Measurements from ENCODE around the gene ADAR. TPM values are rescaled to one million over a fixed set of nuclear protein-coding genes. Genes with fewer than 3 reads are reported as not detected.
A peak's percentile ranks its signal among the peaks of the same experiment; 100 is the strongest.

ADAR gene
- total RNA-seq, 2 experiments from 2014 or later, result 206 to 210 TPM

DNA sequence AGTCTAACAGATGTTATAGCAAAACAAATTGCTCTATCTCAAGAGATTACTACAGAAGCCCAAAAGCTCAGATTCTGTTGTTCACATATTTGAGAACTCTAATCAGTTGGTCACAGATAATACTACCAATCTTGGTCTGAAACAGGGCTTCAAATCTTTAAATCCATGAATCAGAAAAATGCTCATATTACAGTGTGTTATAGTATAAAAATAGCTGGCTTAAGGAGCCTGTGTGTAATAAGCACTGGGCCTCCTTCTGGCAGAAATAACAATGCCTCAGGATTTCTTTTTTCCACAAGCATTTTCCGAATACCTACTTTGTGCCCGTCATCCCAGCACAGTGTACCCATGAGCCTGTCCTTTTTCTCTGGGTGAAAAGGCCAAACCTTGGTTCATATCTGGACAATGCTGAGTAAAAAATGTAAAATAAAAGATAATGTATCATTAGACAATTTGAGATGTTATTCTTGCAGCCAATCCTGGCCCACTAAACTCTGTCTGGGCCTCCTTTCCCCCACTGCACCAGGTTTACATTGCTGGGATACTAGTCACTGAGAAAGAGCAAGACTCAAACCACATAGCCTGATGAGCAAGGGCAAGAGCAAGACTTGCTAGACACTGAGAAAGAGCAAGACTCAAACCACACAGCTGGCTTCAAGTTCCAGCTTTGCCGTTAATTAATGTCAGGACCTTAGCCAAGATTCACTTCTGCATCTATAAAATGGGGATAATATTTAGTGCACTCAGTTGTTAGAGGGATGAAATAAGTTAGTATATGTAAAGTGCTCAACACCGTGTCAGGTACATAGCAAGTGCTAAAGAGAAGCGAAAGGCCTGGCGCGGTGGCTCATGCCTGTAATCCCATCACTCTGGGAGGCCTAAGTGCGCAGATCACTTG is 17.0 kb upstream of the ADAR start:
- no peak for DNase-seq
- TF ChIP-seq, protein P1, sequence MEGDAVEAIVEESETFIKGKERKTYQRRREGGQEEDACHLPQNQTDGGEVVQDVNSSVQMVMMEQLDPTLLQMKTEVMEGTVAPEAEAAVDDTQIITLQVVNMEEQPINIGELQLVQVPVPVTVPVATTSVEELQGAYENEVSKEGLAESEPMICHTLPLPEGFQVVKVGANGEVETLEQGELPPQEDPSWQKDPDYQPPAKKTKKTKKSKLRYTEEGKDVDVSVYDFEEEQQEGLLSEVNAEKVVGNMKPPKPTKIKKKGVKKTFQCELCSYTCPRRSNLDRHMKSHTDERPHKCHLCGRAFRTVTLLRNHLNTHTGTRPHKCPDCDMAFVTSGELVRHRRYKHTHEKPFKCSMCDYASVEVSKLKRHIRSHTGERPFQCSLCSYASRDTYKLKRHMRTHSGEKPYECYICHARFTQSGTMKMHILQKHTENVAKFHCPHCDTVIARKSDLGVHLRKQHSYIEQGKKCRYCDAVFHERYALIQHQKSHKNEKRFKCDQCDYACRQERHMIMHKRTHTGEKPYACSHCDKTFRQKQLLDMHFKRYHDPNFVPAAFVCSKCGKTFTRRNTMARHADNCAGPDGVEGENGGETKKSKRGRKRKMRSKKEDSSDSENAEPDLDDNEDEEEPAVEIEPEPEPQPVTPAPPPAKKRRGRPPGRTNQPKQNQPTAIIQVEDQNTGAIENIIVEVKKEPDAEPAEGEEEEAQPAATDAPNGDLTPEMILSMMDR (IDR thresholded peaks at IDR 0.05), result no peak
- intact Hi-C loops (cut with DNase I, micrococcal nuclease), result loop anchor here in 1 of 2 experiments (5.0 kb wide), 1 partner anchor 68 kb away; the partner anchor contains the start of gene UBE2Q1
- CTCF ChIA-PET, result interaction anchor here (0.6 to 1.3 kb wide), 3 partner anchors 18 to 658 kb away, joined by 3 read pairs; partner anchors contain the start of gene CREB3L4
- Histone ChIP-seq H3K9me3 (ENCODE audit: control insufficient read depth in 1 of 2, insufficient read depth in 1 of 2, low read length in 2 of 2) (peaks cover 0 to 6% of the 10 kb centered on the region in 2 experiments), H3K27ac (ENCODE audit: low read depth in 1 of 2, low read length in 2 of 2) (no peak overlapping the region), H3K36me3 (ENCODE audit: insufficient read depth, low read length) (peaks cover 25% of the 10 kb centered on the region), H3K4me3 (ENCODE audit: low read length) (no peak overlapping the region), H3K4me1 (ENCODE audit: insufficient read depth, low read length) (peaks cover 28% of the 10 kb centered on the region), H3K27me3 (ENCODE audit: control insufficient read depth in 1 of 2, insufficient read depth in 2 of 2, low read length in 2 of 2) (no peaks in the 10 kb centered on the region)
- ATAC-seq (ENCODE audit: poor library complexity), result no peak
- Mint-ChIP-seq H3K4me1 (ENCODE audit: low read depth) (peaks cover 62% of the 10 kb centered on the region), H3K4me3 (peak overlapping the region; percentile 77), H3K9me3 (peaks cover 3% of the 10 kb centered on the region), H3K27me3 (no peaks in the 10 kb centered on the region), H3K27ac (peak overlapping the region; percentile 64), H3K36me3 (ENCODE audit: low read depth) (peaks cover 65% of the 10 kb centered on the region)
- POLR2A ChIA-PET, result interaction anchor here (1.1 to 4.4 kb wide), 3 partner anchors 16 to 21 kb away, joined by 3 to 53 read pairs (median 7); partner anchors contain the start of gene ADAR

DNA sequence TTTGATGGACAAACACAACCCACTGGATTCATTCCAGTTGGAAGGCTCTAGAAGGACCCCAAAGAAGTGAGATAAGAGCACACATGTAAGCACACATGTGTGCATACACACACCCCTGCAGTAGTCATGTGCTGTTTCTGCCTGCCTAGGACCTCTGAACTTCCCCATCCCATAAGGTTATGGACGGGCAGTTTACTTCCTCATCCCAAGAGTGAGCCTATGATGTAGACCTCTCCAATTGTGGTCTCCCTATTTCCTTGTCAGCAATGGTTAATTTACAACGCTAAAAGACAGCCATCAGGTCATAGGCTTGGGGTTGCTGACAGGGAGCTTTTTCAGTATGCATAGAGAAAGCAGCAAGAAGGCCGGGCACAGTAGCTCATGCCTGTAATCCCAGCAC is 15.4 kb upstream of the ADAR start:
- H3K4me1 Mint-ChIP-seq (ENCODE audit: low read depth), result peaks cover 74% of the 10 kb centered on the region
- no peak overlapping the region for H3K4me3 Mint-ChIP-seq
- ATAC-seq (ENCODE audit: poor library complexity), result no peak
- ChIA-PET CTCF (no interaction called here), POLR2A (interaction anchor here (0.9 to 1.8 kb wide), 3 partner anchors 15 to 18 kb away, joined by 3 to 7 read pairs (median 3); partner anchors contain the start of gene ADAR)
- no peaks in the 10 kb centered on the region for H3K27me3 Mint-ChIP-seq
- peaks cover 68% of the 10 kb centered on the region for H3K36me3 Mint-ChIP-seq (ENCODE audit: low read depth)
- no peak for DNase-seq
- no peak overlapping the region for H3K4me3 ChIP-seq (ENCODE audit: low read length)
- TF ChIP-seq, protein P1 (IDR thresholded peaks at IDR 0.05), result no peak
- no peak overlapping the region for H3K27ac ChIP-seq (ENCODE audit: low read depth in 1 of 2, low read length in 2 of 2)
- no peaks in the 10 kb centered on the region for H3K9me3 ChIP-seq (ENCODE audit: control insufficient read depth in 1 of 2, insufficient read depth in 1 of 2, low read length in 2 of 2)
- no peaks in the 10 kb centered on the region for H3K27me3 ChIP-seq (ENCODE audit: control insufficient read depth in 1 of 2, insufficient read depth in 2 of 2, low read length in 2 of 2)
- H3K4me1 ChIP-seq (ENCODE audit: insufficient read depth, low read length), result peaks cover 28% of the 10 kb centered on the region
- H3K36me3 ChIP-seq (ENCODE audit: insufficient read depth, low read length), result peaks cover 33% of the 10 kb centered on the region
- peak overlapping the region; percentile 55 for H3K27ac Mint-ChIP-seq
- H3K9me3 Mint-ChIP-seq, result no peaks in the 10 kb centered on the region
- intact Hi-C loops (cut with DNase I, micrococcal nuclease), result no loop called here

DNA sequence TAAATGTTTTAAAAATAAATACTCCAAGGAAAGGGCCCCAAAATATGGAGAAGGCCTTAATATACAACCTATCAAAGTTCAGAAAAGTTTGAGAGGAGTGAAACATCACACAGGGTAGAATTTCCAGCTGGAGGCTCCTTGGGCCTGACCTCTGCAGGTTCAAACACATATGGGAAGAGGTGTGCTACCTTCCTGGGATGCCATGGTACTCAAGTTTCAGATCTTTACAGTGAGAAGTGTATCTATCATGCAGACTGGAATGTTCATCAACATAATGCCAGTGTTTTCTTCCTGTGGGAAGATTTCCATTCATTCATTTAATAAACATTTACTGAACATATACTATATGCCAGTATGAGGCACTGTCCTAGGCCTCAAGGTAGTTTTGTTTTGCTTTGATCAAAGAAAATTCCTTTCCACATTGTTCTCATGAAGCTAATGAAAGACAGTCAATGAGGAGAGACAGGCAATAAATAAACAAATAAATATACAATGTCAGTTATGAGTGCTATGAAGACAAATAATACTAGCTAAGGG is 14.6 kb upstream of the ADAR start:
- TF ChIP-seq, protein P1 (IDR thresholded peaks at IDR 0.05), result no peak
- H3K4me3 ChIP-seq (ENCODE audit: low read length), result no peak overlapping the region
- H3K27ac Mint-ChIP-seq, result peak overlapping the region; percentile 55
- no peaks in the 10 kb centered on the region for H3K9me3 ChIP-seq (ENCODE audit: control insufficient read depth in 1 of 2, insufficient read depth in 1 of 2, low read length in 2 of 2)
- H3K9me3 Mint-ChIP-seq, result no peaks in the 10 kb centered on the region
- intact Hi-C loops (cut with DNase I, micrococcal nuclease), result no loop called here
- H3K4me1 Mint-ChIP-seq (ENCODE audit: low read depth), result peaks cover 69% of the 10 kb centered on the region
- no peak overlapping the region for H3K4me3 Mint-ChIP-seq
- ATAC-seq (ENCODE audit: poor library complexity) (no peak), DNase-seq (no peak)
- peaks cover 28% of the 10 kb centered on the region for H3K4me1 ChIP-seq (ENCODE audit: insufficient read depth, low read length)
- H3K27me3 ChIP-seq (ENCODE audit: control insufficient read depth in 1 of 2, insufficient read depth in 2 of 2, low read length in 2 of 2), result no peaks in the 10 kb centered on the region
- H3K27me3 Mint-ChIP-seq, result no peaks in the 10 kb centered on the region
- H3K27ac ChIP-seq (ENCODE audit: low read depth in 1 of 2, low read length in 2 of 2), result no peak overlapping the region
- ChIA-PET CTCF (no interaction called here), POLR2A (interaction anchor here (1.2 kb wide), 1 partner anchor 15 kb away, joined by 5 read pairs; the partner anchor contains the start of gene ADAR)
- peaks cover 64% of the 10 kb centered on the region for H3K36me3 Mint-ChIP-seq (ENCODE audit: low read depth)
- H3K36me3 ChIP-seq (ENCODE audit: insufficient read depth, low read length), result peaks cover 35% of the 10 kb centered on the region

All from CD4-positive, alpha-beta T cell (primary cell).